GM12873 (cell line): Measurements from ENCODE around the gene ARHGEF1.
A peak's percentile ranks its signal among the peaks of the same experiment; 100 is the strongest.

Source experiments
- CTCF ChIP-seq: IDR thresholded peaks from 2 replicates; pipeline ENCODE4 v1.5.1; 2012; ENCODE audit warnings: low read depth, mild to moderate bottlenecking, moderate library complexity, low read length, control low read depth; ENCODE audit not compliant: insufficient read depth; ENCODE audit errors: missing control alignments

Gene ARHGEF1

GRCh38 chr19:41888926-41889325, 5.9 kb downstream of the ARHGEF1 start:
- no peak for TF ChIP-seq CTCF

- TF ChIP-seq CTCF = no peak
Measured at GRCh38 chr19:41889896-41890295, 6.9 kb downstream of the ARHGEF1 start.

GRCh38 chr19:41890936-41891335, 8.0 kb downstream of the ARHGEF1 start:
- no peak for TF ChIP-seq CTCF

GRCh38 chr19:41892173-41892902, 9.4 kb downstream of the ARHGEF1 start:
- TF ChIP-seq CTCF = no peak

- TF ChIP-seq CTCF = peak; percentile 38
Measured at GRCh38 chr19:41893899-41894298, 10.9 kb downstream of the ARHGEF1 start.

GRCh38 chr19:41894350-41894749, 11.4 kb downstream of the ARHGEF1 start:
- no peak for TF ChIP-seq CTCF

GRCh38 chr19:41895745-41896580, 13.0 kb downstream of the ARHGEF1 start:
- peak; percentile 49 for TF ChIP-seq CTCF
